ENCODE measurements around the gene POLR2F. TPM values are rescaled to one million over a fixed set of nuclear protein-coding genes. Genes with fewer than 3 reads are reported as not detected.

Gene POLR2F
- total and polyA plus RNA-seq, 5 experiments from 2014 or later: 38.0 to 172 (median 129) TPM

DNA sequence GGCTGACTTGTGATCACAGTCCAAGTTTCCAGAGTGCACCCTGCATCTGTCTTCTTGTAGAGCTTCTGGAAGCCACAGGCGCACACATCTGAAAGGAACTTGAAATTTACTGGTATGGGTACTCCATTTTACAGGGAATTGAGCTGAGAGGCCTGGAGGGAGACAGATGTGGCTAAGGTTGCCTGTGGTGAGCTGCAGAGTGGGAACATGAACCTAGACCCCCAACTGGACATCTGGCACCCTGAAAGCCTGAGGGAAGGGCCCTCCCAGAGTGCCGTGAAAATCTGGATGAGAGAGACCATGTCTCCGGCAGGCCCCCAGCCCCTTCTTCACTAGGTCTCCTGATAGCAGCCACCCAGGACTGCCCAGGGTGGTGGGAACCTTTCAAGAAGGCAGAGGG lies 53.4 kb downstream of the POLR2F start:
- peak overlapping the region in 1 of 10 donors; percentile 56 for H3K27ac Mint-ChIP-seq
- H3K9me3 Mint-ChIP-seq: no peaks in the 10 kb centered on the region
- ATAC-seq (no peak), DNase-seq (no peak)
- no peaks in the 10 kb centered on the region for H3K27me3 Mint-ChIP-seq
- POLR2A ChIA-PET: no interaction called here
- no peak overlapping the region for H3K4me3 Mint-ChIP-seq
- no peaks in the 10 kb centered on the region for H3K36me3 Mint-ChIP-seq
- peaks cover 5 to 13% (median 7%) of the 10 kb centered on the region in 4 donors for H3K4me1 Mint-ChIP-seq

DNA sequence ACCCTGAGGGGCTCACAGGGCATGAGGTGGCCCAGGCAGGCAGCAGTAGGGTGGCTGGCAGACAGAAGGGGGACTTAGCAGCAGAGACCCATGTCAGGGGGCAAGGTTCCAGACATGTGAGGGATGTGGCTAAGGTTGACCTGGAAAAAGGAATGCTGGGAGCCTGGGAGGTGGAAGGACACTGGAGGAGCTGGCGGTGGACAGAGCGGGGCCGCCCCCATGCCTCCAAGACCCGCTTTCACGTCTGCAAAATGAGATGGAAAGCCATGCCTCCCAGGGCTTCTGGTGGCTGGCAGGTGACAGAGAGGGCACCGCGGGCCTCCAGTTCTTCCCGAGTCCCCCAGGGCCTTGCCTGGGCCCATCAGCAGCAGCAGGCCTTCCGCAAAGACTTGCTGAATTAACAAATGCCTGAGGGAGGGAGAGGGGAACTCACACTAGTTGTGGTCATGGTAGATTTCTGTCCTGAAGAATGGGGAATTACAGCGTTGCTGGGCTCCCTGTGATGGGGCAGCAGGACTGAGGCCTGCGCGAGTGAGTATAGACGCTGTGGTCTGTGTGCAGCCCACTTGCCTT lies 53.9 kb downstream of the POLR2F start:
- H3K9me3 Mint-ChIP-seq: no peaks in the 10 kb centered on the region
- POLR2A ChIA-PET: no interaction called here
- peak overlapping the region in 1 of 10 donors; percentile 56 for H3K27ac Mint-ChIP-seq
- no peaks in the 10 kb centered on the region for H3K36me3 Mint-ChIP-seq
- ATAC-seq (no peak), DNase-seq (no peak)
- no peaks in the 10 kb centered on the region for H3K27me3 Mint-ChIP-seq
- peaks cover 5 to 13% (median 7%) of the 10 kb centered on the region in 4 donors for H3K4me1 Mint-ChIP-seq
- H3K4me3 Mint-ChIP-seq: no peak overlapping the region

DNA sequence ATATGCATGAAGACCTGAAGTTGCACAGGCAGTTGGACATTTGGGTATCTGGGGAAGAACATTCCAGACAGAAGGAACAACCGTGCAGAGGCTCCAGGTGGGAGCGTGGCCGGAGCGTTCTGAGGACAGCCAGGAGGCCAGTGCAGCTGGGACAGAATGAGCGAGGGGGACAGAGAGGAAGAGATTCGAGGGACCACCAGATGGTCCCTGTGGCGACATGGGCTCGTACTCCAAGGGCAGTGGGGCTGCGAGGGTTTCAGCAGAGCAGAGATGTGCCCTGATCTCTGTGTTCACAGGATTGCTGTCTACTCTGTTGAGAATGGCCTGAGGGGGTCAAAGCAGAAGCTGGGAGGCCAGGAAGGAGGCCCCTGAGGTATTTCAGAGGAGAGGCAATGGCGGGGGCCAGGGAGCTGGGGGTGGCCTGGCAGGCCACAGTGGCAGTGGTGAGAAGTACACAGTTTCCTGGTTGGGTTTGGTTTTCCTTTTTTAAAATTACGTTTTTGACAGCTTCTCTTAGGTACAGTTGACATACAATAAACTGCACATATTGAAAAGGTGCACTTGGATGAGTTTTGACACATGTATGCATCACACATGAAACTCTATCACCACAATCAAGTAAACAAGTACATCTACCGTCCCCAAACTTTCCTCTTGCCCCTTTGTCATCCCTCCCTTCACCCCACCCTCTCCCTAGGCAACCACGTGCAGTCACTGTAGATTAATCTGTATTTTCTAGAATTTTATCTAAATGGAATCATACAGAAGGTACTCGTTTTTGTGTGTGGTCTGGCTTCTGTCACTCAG lies 55.7 kb downstream of the POLR2F start:
- Mint-ChIP-seq H3K9me3 (no peaks in the 10 kb centered on the region), H3K4me1 (peaks cover 5 to 13% (median 7%) of the 10 kb centered on the region in 4 donors), H3K27ac (peak overlapping the region in 7 of 10 donors; percentile 25 to 87 (median 49)), H3K4me3 (peak overlapping the region in 1 of 10 donors; percentile 64), H3K36me3 (no peaks in the 10 kb centered on the region), H3K27me3 (no peaks in the 10 kb centered on the region)
- DNase-seq (no peak), ATAC-seq (no peak)
- POLR2A ChIA-PET: no interaction called here

DNA sequence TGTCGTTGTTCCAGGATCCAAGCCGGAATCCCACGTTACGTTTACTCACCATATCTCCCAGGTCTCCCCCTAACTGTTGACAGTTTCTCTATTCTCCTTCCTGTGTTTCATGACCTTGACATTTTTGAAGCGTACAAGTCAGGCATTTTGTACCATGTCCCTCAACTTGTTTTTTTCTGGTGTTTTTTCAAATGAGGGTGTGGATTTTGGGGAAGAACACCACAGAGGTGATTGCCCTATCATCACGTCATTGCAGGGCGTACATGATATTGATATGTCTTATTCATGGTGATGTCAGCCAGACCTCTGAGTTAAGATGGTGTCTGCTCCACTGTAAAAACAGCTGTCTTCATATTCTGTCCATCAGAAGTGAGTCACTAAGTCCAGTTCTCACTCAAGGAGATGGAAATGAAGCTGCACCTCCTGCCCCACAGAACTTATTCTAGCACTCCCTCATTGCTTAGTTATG lies 59.1 kb downstream of the POLR2F start:
- peaks cover 6 to 16% (median 9%) of the 10 kb centered on the region in 4 donors for H3K4me1 Mint-ChIP-seq
- H3K9me3 Mint-ChIP-seq: no peaks in the 10 kb centered on the region
- H3K27ac Mint-ChIP-seq: no peak overlapping the region
- POLR2A ChIA-PET: no interaction called here
- ATAC-seq (no peak), DNase-seq (no peak)
- H3K4me3 Mint-ChIP-seq: no peak overlapping the region
- H3K27me3 Mint-ChIP-seq: no peaks in the 10 kb centered on the region
- no peaks in the 10 kb centered on the region for H3K36me3 Mint-ChIP-seq

DNA sequence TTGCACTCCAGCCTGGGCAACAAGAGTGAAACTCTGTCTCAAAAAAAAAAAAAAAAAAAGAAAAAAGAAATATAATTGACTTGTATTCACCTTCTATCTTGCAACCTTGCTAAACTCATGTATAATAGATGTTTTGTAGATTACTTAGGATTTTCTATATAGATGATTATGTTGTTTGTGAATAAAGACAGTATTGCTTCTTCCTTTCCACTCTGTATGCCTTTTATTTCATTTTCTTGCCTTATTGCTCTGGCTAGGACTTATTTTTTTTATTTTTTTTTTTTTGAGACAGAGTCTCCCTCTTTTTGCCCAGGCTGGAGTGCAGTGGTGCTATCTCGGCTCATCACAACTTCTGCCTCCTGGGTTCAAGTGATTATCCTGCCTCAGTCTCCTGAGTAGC lies 60.6 kb downstream of the POLR2F start:
- ATAC-seq (no peak), DNase-seq (no peak)
- POLR2A ChIA-PET: interaction anchor here (0.7 kb wide), 1 partner anchor 21 kb away, joined by 4 read pairs; no protein-coding TSS in a partner anchor
- Mint-ChIP-seq H3K27ac (no peak overlapping the region), H3K9me3 (no peaks in the 10 kb centered on the region), H3K4me3 (no peak overlapping the region), H3K4me1 (peaks cover 1 to 11% (median 7%) of the 10 kb centered on the region in 4 donors), H3K36me3 (no peaks in the 10 kb centered on the region), H3K27me3 (no peaks in the 10 kb centered on the region)

DNA sequence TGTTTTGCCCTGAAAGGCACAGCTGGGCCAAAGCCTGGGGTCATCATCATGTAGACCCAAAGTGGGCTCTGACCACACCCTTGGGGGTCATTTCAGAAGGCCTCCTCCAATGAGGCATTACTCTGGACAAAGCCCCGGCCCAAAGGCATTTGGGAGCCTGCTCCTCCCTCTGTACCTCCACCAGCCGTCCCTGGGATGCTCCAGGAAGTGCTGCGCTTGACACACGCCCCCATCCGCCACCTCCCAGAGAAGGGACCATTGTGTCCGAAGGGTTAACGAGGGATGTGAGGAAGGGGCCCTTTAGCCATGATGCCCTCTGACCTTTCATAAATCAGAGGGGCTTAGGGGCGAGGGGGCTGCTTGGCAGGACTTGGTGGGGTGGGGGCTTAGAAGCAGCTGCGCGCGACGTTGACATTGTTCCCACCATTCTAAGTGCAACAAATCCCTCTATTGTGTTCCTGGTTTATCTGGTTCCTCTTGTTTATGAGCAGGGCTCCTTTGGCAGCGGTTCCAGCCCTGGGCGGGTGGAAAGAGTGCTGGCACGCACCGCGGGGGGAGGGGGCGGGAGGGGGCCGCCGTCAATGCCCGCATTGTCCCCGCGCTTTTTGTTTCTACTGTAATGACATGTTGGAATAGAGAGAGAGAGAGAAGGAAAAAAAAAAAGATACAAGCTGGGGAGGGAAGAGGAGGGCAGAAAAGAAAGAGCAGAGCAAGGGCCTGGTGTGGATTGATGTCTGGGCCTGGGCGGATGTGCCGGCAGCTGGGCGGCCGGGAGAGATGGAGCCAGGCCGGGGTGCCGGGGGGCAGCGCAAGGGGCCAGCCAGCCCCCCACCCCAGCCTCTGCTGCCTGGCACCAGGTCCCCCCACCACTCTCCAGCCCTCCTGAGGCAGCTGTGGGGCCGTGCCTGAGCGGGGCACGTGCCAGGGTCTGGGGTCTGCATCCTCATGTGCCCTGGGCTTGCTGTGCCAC lies 63.0 kb downstream of the POLR2F start:
- DNase-seq (no peak), ATAC-seq (no peak)
- Mint-ChIP-seq H3K4me3 (no peak overlapping the region), H3K4me1 (peaks cover 0 to 9% (median 2%) of the 10 kb centered on the region in 4 donors), H3K27ac (peak overlapping the region in 1 of 10 donors; percentile 17), H3K36me3 (no peaks in the 10 kb centered on the region), H3K9me3 (no peaks in the 10 kb centered on the region), H3K27me3 (no peaks in the 10 kb centered on the region)
- POLR2A ChIA-PET: no interaction called here

DNA sequence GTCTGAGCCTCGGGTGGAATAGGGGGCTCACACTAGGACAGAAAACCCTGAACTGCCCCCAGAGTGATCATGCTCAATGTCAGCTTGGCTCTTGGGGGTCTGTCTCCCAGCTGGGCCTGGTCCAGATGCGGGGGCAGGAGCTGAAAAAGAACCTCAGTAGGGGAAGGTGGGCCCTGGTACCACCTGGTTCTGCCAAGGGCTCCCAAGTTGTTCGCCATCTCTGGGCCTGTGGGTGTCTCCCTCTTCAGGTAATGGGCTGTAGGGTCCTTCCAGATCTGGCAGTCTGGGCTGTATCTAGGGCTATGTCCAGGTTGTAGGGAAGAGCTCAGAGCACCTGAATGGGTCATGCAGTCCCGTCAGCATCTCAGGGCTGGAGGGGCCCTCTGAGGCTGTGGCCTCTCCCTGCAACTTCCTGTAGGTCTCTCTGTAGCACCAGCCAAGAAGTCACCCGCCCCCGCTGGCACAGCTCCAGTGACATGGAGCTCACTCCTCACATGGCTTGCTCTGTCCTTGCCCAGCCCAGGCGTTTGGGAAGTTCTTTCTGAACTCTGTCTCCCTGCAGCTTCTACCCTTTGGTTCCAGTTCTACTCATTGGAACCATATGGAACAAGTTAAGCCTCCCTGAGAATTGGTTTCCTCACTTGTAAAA lies 63.9 kb downstream of the POLR2F start:
- H3K27me3 Mint-ChIP-seq: no peaks in the 10 kb centered on the region
- no peaks in the 10 kb centered on the region for H3K36me3 Mint-ChIP-seq
- H3K9me3 Mint-ChIP-seq: no peaks in the 10 kb centered on the region
- POLR2A ChIA-PET: no interaction called here
- no peak for DNase-seq
- no peak overlapping the region for H3K4me3 Mint-ChIP-seq
- no peak for ATAC-seq
- H3K27ac Mint-ChIP-seq: peak overlapping the region in 1 of 10 donors; percentile 12
- peaks cover 0 to 9% (median 2%) of the 10 kb centered on the region in 4 donors for H3K4me1 Mint-ChIP-seq

DNA sequence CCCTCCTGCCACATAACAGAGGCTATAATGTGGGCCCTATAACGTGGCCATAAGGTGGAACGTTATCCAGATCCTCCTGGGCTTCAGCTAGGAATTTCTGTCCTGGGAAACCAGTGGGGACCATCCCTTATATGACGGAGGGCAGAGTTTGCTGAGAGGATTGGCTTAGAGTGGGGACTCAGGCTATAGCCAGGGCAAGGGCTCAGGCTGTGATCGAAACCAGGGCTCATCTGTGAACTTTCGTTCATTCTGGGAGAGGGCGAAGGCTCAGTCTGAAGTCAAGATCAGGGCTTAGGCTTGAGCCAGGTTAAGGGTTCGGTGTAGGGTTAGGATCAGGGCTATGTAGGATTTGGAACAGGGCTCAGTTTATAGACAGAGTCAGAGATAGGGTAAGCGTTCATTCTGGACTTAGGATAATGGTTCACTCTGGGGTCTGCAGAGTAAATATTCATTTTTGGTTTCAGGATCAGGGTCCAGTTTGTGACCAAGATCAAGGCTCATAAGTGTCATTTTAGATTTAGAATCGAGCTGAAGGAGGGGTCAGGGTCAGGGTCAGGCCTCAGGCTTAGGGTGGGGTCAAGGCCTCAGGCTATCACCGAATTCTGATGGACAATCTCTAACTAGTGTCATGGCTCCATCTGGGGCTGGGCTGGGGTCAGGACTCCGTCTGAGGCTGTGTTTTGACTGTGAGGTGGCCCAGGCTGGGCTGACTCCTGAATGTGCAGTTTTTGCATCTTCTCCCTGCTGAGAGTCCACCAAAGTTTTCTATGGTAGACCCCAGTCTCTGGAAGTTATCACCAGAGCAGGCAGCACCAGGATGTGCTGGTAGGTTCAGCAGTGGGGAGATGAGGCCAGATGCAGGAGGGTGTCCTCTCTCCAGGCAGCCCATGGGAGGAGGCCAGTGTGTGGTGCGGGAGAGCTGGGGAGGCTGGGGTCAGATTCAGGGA lies 64.7 kb downstream of the POLR2F start:
- Mint-ChIP-seq H3K9me3 (no peaks in the 10 kb centered on the region), H3K27ac (peak overlapping the region in 3 of 10 donors; percentile 12 to 65 (median 18)), H3K4me1 (peaks cover 0 to 9% (median 2%) of the 10 kb centered on the region in 4 donors), H3K4me3 (no peak overlapping the region), H3K36me3 (no peaks in the 10 kb centered on the region), H3K27me3 (no peaks in the 10 kb centered on the region)
- no peak for DNase-seq
- no peak for ATAC-seq
- POLR2A ChIA-PET: no interaction called here

Small RNA genes within 50 kb of the gene (microRNA-seq; reads per million reads assigned to microRNA genes)
- gene MIR4534 (ENCODE audit: borderline microRNAs expressed) (not detected), gene MIR6820 (ENCODE audit: borderline microRNAs expressed) (not detected)

Other genes with a start within 250 kb of the POLR2F start
- gene GCAT, start 145.8 kb upstream of the POLR2F start, total RNA-seq: 1 to 10 TPM; 1.8 to 2.3 TPM
- 1 to 10 TPM; 4.0 to 7.6 (median 7.1) TPM for gene GCAT, start 145.8 kb upstream of the POLR2F start, polyA plus RNA-seq
- gene GALR3, start 130.3 kb upstream of the POLR2F start, total RNA-seq: not detected
- gene GALR3, start 130.3 kb upstream of the POLR2F start, polyA plus RNA-seq: not detected
- 10 to 100 TPM; 19.8 to 21.2 TPM for gene ANKRD54, start 109.4 kb upstream of the POLR2F start, total RNA-seq
- 10 to 100 TPM in 2 of 3 donors, 1 to 10 TPM in 1; 8.2 to 16.1 (median 13.9) TPM for gene ANKRD54, start 109.4 kb upstream of the POLR2F start, polyA plus RNA-seq
- 100 to 1,000 TPM; 509 to 544 TPM for gene EIF3L, start 104.3 kb upstream of the POLR2F start, total RNA-seq
- gene EIF3L, start 104.3 kb upstream of the POLR2F start, polyA plus RNA-seq: 100 to 1,000 TPM; 310 to 395 (median 322) TPM
- gene MICALL1, start 47.4 kb upstream of the POLR2F start, total RNA-seq: 10 to 100 TPM; 26.3 to 28.5 TPM
- gene MICALL1, start 47.4 kb upstream of the POLR2F start, polyA plus RNA-seq: 1 to 10 TPM; 1.3 to 4.7 (median 1.5) TPM
- not detected for gene C22orf23, start 98 bp upstream of the POLR2F start, total RNA-seq
- not detected for gene C22orf23, start 98 bp upstream of the POLR2F start, polyA plus RNA-seq
- not detected for gene SOX10, start 30.9 kb downstream of the POLR2F start, total RNA-seq
- not detected for gene SOX10, start 30.9 kb downstream of the POLR2F start, polyA plus RNA-seq
- 10 to 100 TPM; 24.1 to 28.8 TPM for gene PICK1, start 103.7 kb downstream of the POLR2F start, total RNA-seq
- 1 to 10 TPM; 4.5 to 7.7 (median 6.6) TPM for gene PICK1, start 103.7 kb downstream of the POLR2F start, polyA plus RNA-seq
- gene SLC16A8, start 130.5 kb downstream of the POLR2F start, total RNA-seq: not detected
- gene SLC16A8, start 130.5 kb downstream of the POLR2F start, polyA plus RNA-seq: not detected
- gene BAIAP2L2, start 157.0 kb downstream of the POLR2F start, total RNA-seq: 1 to 10 TPM; 2.2 to 2.7 TPM
- not detected for gene BAIAP2L2, start 157.0 kb downstream of the POLR2F start, polyA plus RNA-seq
- gene PLA2G6, start 228.1 kb downstream of the POLR2F start, total RNA-seq: 100 to 1,000 TPM; 173 to 186 TPM
- gene PLA2G6, start 228.1 kb downstream of the POLR2F start, polyA plus RNA-seq: 1 to 10 TPM; 2.6 to 7.2 (median 2.6) TPM
- 1 to 10 TPM; 5.5 to 6.2 TPM for gene MAFF, start 248.3 kb downstream of the POLR2F start, total RNA-seq
- 1 to 10 TPM; 2.6 to 3.3 (median 3.0) TPM for gene MAFF, start 248.3 kb downstream of the POLR2F start, polyA plus RNA-seq

Data from naive thymus-derived CD8-positive, alpha-beta T cell (primary cell).